GM19193 (cell line): ENCODE results near the gene MAN2B2.

ENCODE experiments used
- POLR2A ChIP-seq: IDR thresholded peaks from 4 replicates; pipeline ENCODE4 v1.6.1; 2011; ENCODE audit not compliant: insufficient read depth, insufficient read length; ENCODE audit errors: extremely low read depth

The MAN2B2 gene

GRCh38 chr4:6574747-6575502 is at the start of gene MAN2B2:
Gene MAN2B2 (plus strand): TSS chr4:6575189. CDS start chr4:6575211, 22 bp downstream.
- peak; percentile 93 for TF ChIP-seq POLR2A

- no peak for TF ChIP-seq POLR2A
Measured at GRCh38 chr4:6525474-6525873, 49.5 kb upstream of the MAN2B2 start.

- no peak for TF ChIP-seq POLR2A
Measured at GRCh38 chr4:6526156-6526555, 48.8 kb upstream of the MAN2B2 start.

- TF ChIP-seq POLR2A, result no peak
Measured at GRCh38 chr4:6526671-6527091, 48.3 kb upstream of the MAN2B2 start.

- TF ChIP-seq POLR2A, result no peak
Measured at GRCh38 chr4:6527259-6527658, 47.7 kb upstream of the MAN2B2 start.

GRCh38 chr4:6527683-6528595 is 47.0 kb upstream of the MAN2B2 start:
- TF ChIP-seq POLR2A, result no peak

- TF ChIP-seq POLR2A, result no peak
Measured at GRCh38 chr4:6529021-6529420, 46.0 kb upstream of the MAN2B2 start.

GRCh38 chr4:6530301-6530700 is 44.7 kb upstream of the MAN2B2 start:
- TF ChIP-seq POLR2A, result no peak

- no peak for TF ChIP-seq POLR2A
Measured at GRCh38 chr4:6530964-6531363, 44.0 kb upstream of the MAN2B2 start.

GRCh38 chr4:6532102-6532501 is 42.9 kb upstream of the MAN2B2 start:
- TF ChIP-seq POLR2A, result no peak

GRCh38 chr4:6532658-6533057 is 42.3 kb upstream of the MAN2B2 start:
- no peak for TF ChIP-seq POLR2A

GRCh38 chr4:6534050-6534449 is 40.9 kb upstream of the MAN2B2 start:
- TF ChIP-seq POLR2A, result no peak

GRCh38 chr4:6534618-6535328 is 40.2 kb upstream of the MAN2B2 start:
- no peak for TF ChIP-seq POLR2A

GRCh38 chr4:6535329-6535692 is 39.7 kb upstream of the MAN2B2 start:
- TF ChIP-seq POLR2A, result no peak

- no peak for TF ChIP-seq POLR2A
Measured at GRCh38 chr4:6535706-6536105, 39.3 kb upstream of the MAN2B2 start.
